PFSK-1 (cell line): ENCODE measurements around the gene SFXN3.

Experiments used
- FOXP2 ChIP-seq: optimal IDR thresholded peaks from 2 replicates; pipeline ENCODE3; 2011; ENCODE audit warnings: borderline replicate concordance, control low read depth, inconsistent platforms; ENCODE audit not compliant: insufficient read depth; ENCODE audit errors: extremely low read length, extremely low read depth
- POLR2AphosphoS5 ChIP-seq: IDR thresholded peaks from 2 replicates; pipeline ENCODE4 v1.6.1; 2012; ENCODE audit warnings: low read depth, mild to moderate bottlenecking, control low read depth, low read length, moderate library complexity
- REST ChIP-seq, 2 experiments: IDR thresholded peaks; 2 replicates each; pipeline versions ENCODE4 v1.6.1 to v1.8.0; 2011 to 2012; ENCODE audit warnings: low read depth in 2 of 2, low read length in 2 of 2, control low read depth in 1 of 2, inconsistent platforms in 1 of 2, mild to moderate bottlenecking in 1 of 2, moderate library complexity in 1 of 2; ENCODE audit not compliant: insufficient read depth in 1 of 2
- SIN3A ChIP-seq: IDR thresholded peaks from 2 replicates; pipeline ENCODE4 v1.6.1; 2012; ENCODE audit warnings: mild to moderate bottlenecking, low read length, moderate library complexity, borderline replicate concordance; ENCODE audit not compliant: insufficient read depth
- TAF1 ChIP-seq: IDR thresholded peaks from 2 replicates; pipeline ENCODE4 v1.6.1; 2012; ENCODE audit warnings: low read length, control low read depth, borderline replicate concordance; ENCODE audit not compliant: insufficient read depth

The SFXN3 gene

GRCh38 chr10:100986623-100986951, 44.4 kb upstream of the SFXN3 start:
- TF ChIP-seq POLR2AphosphoS5 (no peak), TAF1 (no peak), SIN3A (no peak), REST (IDR thresholded peaks at IDR 0.05; ENCODE audit: insufficient read depth in 1 of 2, low read depth in 2 of 2, low read length in 2 of 2) (no peak), FOXP2 (no peak)

DNA sequence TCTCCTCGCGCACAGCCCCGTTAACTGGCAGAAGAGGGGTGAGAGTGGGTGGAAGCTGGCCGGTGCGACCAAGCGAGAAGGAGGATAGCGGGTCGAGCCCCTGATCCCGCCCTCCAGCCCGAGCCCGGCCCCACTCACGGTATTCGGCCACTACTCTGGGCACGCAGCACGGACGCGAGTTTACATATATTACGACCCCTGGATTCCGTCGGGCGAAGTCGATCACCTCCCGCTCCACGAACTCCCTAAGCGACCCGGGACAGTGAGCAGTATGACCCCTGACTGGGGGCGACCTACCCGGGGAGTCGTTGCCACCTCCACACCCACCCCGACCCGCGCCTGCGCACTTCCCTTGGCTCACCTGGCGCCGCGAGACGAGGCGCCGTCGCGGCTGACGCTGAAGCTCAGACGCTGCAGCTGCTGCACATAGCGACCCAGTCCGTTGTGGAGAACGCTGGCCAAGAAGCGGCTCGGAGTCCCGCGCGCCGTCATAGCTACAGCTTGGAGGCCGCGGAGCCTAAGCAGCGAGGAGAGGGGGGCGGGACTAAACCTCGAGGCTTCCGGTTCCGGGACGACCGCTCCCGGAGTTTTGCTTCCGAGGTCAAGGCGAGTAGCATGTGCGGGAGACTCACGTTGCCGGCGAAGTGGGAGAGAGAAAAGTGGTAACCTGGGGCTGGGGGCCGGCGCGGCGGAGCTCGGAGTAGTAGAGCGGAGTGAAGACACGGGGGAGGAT, 43.9 kb upstream of the SFXN3 start, which contains the start of the genes MRPL43 and TWNK:
MRPL43 (minus strand) TSS at position 546 of the 733 bp plus-strand sequence; CDS start at position 492, 54 bp downstream.
TWNK (plus strand) TSS at position 592 of the 733 bp plus-strand sequence. CDS start 668 bp downstream, outside the sequence.
- TF ChIP-seq TAF1 (peak; percentile 93), SIN3A (peak; percentile 90; the same call in 1 of the 2 replicates), REST (IDR thresholded peaks at IDR 0.05; ENCODE audit: insufficient read depth in 1 of 2, low read depth in 2 of 2, low read length in 2 of 2) (peak in 1 of 2 experiments; percentile 18; a peak in 1 of 4 replicates), POLR2AphosphoS5 (peak; percentile 82), FOXP2 (no peak)

GRCh38 chr10:100987685-100988049, 43.4 kb upstream of the SFXN3 start:
- no peak for TF ChIP-seq TAF1
- no peak for TF ChIP-seq REST (IDR thresholded peaks at IDR 0.05; ENCODE audit: insufficient read depth in 1 of 2, low read depth in 2 of 2, low read length in 2 of 2)
- TF ChIP-seq FOXP2: no peak
- TF ChIP-seq POLR2AphosphoS5: no peak
- no peak for TF ChIP-seq SIN3A

- TF ChIP-seq REST (IDR thresholded peaks at IDR 0.05; ENCODE audit: insufficient read depth in 1 of 2, low read depth in 2 of 2, low read length in 2 of 2) (no peak), POLR2AphosphoS5 (no peak), FOXP2 (no peak), SIN3A (no peak), TAF1 (no peak)
Observed at GRCh38 chr10:100988166-100988565, 42.9 kb upstream of the SFXN3 start.

- TF ChIP-seq POLR2AphosphoS5 (no peak), REST (IDR thresholded peaks at IDR 0.05; ENCODE audit: insufficient read depth in 1 of 2, low read depth in 2 of 2, low read length in 2 of 2) (no peak)
Observed at GRCh38 chr10:100989088-100989487, 41.9 kb upstream of the SFXN3 start.
